ENCODE results near the gene NDUFV3.

- no peak for TF ChIP-seq CTCF (IDR thresholded peaks at IDR 0.05)
- TF ChIP-seq POLR2A (IDR thresholded peaks at IDR 0.05): no peak
Observed at GRCh38 chr21:42921927-42922326, 28.8 kb downstream of the NDUFV3 start.

All from transverse colon (tissue), 3 donors.